Fibroblast of skin of left quadriceps (primary cell): ENCODE measurements around the gene SYNE2.

ENCODE experiments used
- DNase-seq, 2 experiments: peaks; one replicate each; pipeline ENCODE4 v3.0.0-alpha.2; 2013; ENCODE audit warnings: low read depth in 2 of 2

The SYNE2 gene

GRCh38 chr14:64215274-64215673 is 362.5 kb downstream of the SYNE2 start:
- DNase-seq, result no peak

- DNase-seq, result no peak
Measured at GRCh38 chr14:64215978-64216377, 363.2 kb downstream of the SYNE2 start.

- DNase-seq, result no peak
Measured at GRCh38 chr14:64217308-64217707, 364.5 kb downstream of the SYNE2 start.

- DNase-seq, result no peak
Measured at GRCh38 chr14:64217834-64218233, 365.0 kb downstream of the SYNE2 start.

- no peak for DNase-seq
Measured at GRCh38 chr14:64218344-64219240, 365.8 kb downstream of the SYNE2 start.

GRCh38 chr14:64220056-64220455 is 367.3 kb downstream of the SYNE2 start:
- no peak for DNase-seq

GRCh38 chr14:64220466-64220865 is 367.7 kb downstream of the SYNE2 start:
- DNase-seq, result no peak

- DNase-seq, result no peak
Measured at GRCh38 chr14:64221391-64222003, 368.7 kb downstream of the SYNE2 start.

- no peak for DNase-seq
Measured at GRCh38 chr14:64225151-64225757, 372.4 kb downstream of the SYNE2 start.

GRCh38 chr14:64227856-64228255 is 375.1 kb downstream of the SYNE2 start:
- DNase-seq, result no peak

- DNase-seq, result no peak
Measured at GRCh38 chr14:64229489-64229888, 376.7 kb downstream of the SYNE2 start.

- no peak for DNase-seq
Measured at GRCh38 chr14:64232095-64232838, 379.5 kb downstream of the SYNE2 start.

GRCh38 chr14:64232944-64233343 is 380.1 kb downstream of the SYNE2 start:
- no peak for DNase-seq

GRCh38 chr14:64233531-64234190 is 380.9 kb downstream of the SYNE2 start:
- DNase-seq, result no peak

GRCh38 chr14:64234877-64235651 is 382.3 kb downstream of the SYNE2 start:
- no peak for DNase-seq

- no peak for DNase-seq
Measured at GRCh38 chr14:64235652-64236640, 383.1 kb downstream of the SYNE2 start.

- DNase-seq, result no peak
Measured at GRCh38 chr14:64238049-64238448, 385.2 kb downstream of the SYNE2 start.

GRCh38 chr14:64238631-64239030 is 385.8 kb downstream of the SYNE2 start:
- no peak for DNase-seq

GRCh38 chr14:64244279-64244678 is 391.5 kb downstream of the SYNE2 start:
- DNase-seq, result no peak

- no peak for DNase-seq
Measured at GRCh38 chr14:64245491-64245890, 392.7 kb downstream of the SYNE2 start.
